HepG2 (cell line): ENCODE measurements around the gene PLXNB2. TPM values are rescaled to one million over a fixed set of nuclear protein-coding genes. Genes with fewer than 3 reads are reported as not detected.

Source experiments
- AGO2 ChIP-seq: fragments of 200-400 bp; formaldehyde crosslinking; optimal IDR thresholded peaks from 2 replicates; pipeline ENCODE3; 2017; ENCODE audit warnings: mild to moderate bottlenecking, low read depth, low read length, moderate library complexity
- ETV5 ChIP-seq: IDR thresholded peaks from 2 replicates; pipeline ENCODE4 v1.6.1; 2018; ENCODE audit warnings: missing biosample characterization, missing genetic modification reagents, inconsistent platforms, borderline replicate concordance
- FIP1L1 ChIP-seq: fragments of 200-400 bp; formaldehyde crosslinking; IDR thresholded peaks from 2 replicates; pipeline ENCODE4 v1.6.1; 2018; ENCODE audit warnings: low read depth, mild to moderate bottlenecking, low read length, moderate library complexity, borderline replicate concordance; ENCODE audit not compliant: insufficient read depth
- FOXA1 ChIP-seq, 2 experiments: fragments of 450-650 bp in 1 of 2; sonication (generic) in 1 of 2; formaldehyde crosslinking in 1 of 2; IDR thresholded peaks; 2 replicates each; pipeline versions ENCODE4 v1.4.0 to v1.6.1; 2016 to 2020; ENCODE audit warnings: missing genetic modification reagents in 1 of 2
- FOXA3 ChIP-seq: IDR thresholded peaks from 2 replicates; pipeline ENCODE4 v1.6.1; 2016; ENCODE audit warnings: missing genetic modification reagents, missing compliant biosample characterization
- PAX8 ChIP-seq: sonication (generic); formaldehyde crosslinking; IDR thresholded peaks from 2 replicates; pipeline ENCODE4 v1.8.0; 2022; ENCODE audit warnings: mild to moderate bottlenecking, missing genetic modification reagents, borderline replicate concordance
- RBFOX2 ChIP-seq: fragments of 200-400 bp; formaldehyde crosslinking; IDR thresholded peaks from 2 replicates; pipeline ENCODE4 v1.6.1; 2017; ENCODE audit warnings: low read depth, mild to moderate bottlenecking, low read length
- ZBTB3 ChIP-seq: sonication (generic); formaldehyde crosslinking; IDR thresholded peaks from 2 replicates; pipeline ENCODE4 v1.4.0; 2020; ENCODE audit warnings: low read depth, mild to moderate bottlenecking, moderate library complexity, missing genetic modification reagents, borderline replicate concordance
- ZFP91 ChIP-seq: sonication (generic); formaldehyde crosslinking; IDR thresholded peaks from 2 replicates; pipeline ENCODE4 v1.9.0; 2022; ENCODE audit warnings: missing genetic modification reagents, mild to moderate bottlenecking, borderline replicate concordance
- ZNF331 ChIP-seq: sonication (generic); formaldehyde crosslinking; IDR thresholded peaks from 2 replicates; pipeline ENCODE4 v1.4.0; 2020; ENCODE audit warnings: missing genetic modification reagents
- ZNF484 ChIP-seq: sonication (generic); formaldehyde crosslinking; IDR thresholded peaks from 2 replicates; pipeline ENCODE4 v1.5.1; 2020; ENCODE audit warnings: mild to moderate bottlenecking, low read depth, missing genetic modification reagents, borderline replicate concordance
- ZNF546 ChIP-seq: sonication (generic); formaldehyde crosslinking; conservative IDR thresholded peaks from 2 replicates; pipeline ENCODE4 v1.8.1; 2023; ENCODE audit warnings: mild to moderate bottlenecking, missing genetic modification reagents
- ZNF605 ChIP-seq: sonication (generic); formaldehyde crosslinking; IDR thresholded peaks from 2 replicates; pipeline ENCODE4 v1.8.0; 2022; ENCODE audit warnings: mild to moderate bottlenecking, missing genetic modification reagents
- ZNF652 ChIP-seq: IDR thresholded peaks from 2 replicates; pipeline ENCODE4 v1.6.1; 2016; ENCODE audit warnings: low read depth, borderline replicate concordance
- ZNF766 ChIP-seq: sonication (generic); formaldehyde crosslinking; IDR thresholded peaks from 2 replicates; pipeline ENCODE4 v1.5.0; 2020; ENCODE audit warnings: missing genetic modification reagents, borderline replicate concordance
- polyA plus RNA-seq, 8 experiments: library from polyadenylated mRNA; depleted of rRNA in 3 of 8; stranded (reverse) in 7 of 8; unstranded in 1 of 8; fragments of >200 nt; fragmentation: Illumina TruSeq in 4 of 8; extraction: Trizol in 4 of 8; gene quantifications; 2 replicates each; pipeline versions ENCODE4 v1.2.1 to v1.2.3, GENCODE V29; 2011 to 2016; ENCODE audit warnings: low read depth in 4 of 8, missing spikeins in 1 of 8, mixed read lengths in 1 of 8; ENCODE audit not compliant: insufficient read depth in 1 of 8
- total RNA-seq, 5 experiments: library from RNA; depleted of rRNA; stranded (reverse); fragments of >200 nt; fragmentation: Illumina TruSeq; extraction: Trizol; gene quantifications; 2 replicates each; pipeline ENCODE4 v1.2.3, GENCODE V29; 2016; ENCODE audit warnings: low read depth in 1 of 5
- TF ChIP-seq, protein P1 (sequence below): sonication (generic); formaldehyde crosslinking; IDR thresholded peaks from 2 replicates; pipeline ENCODE4 v1.4.0; 2020; ENCODE audit warnings: mild to moderate bottlenecking, missing genetic modification reagents
- TF ChIP-seq, protein P2 (sequence below): sonication (generic); formaldehyde crosslinking; IDR thresholded peaks from 2 replicates; pipeline ENCODE4 v1.9.0; 2021; ENCODE audit warnings: missing genetic modification reagents, mild to moderate bottlenecking, borderline replicate concordance
- TF ChIP-seq, protein P3 (sequence below): fragments of 450-650 bp; IDR thresholded peaks from 2 replicates; pipeline ENCODE4 v1.6.1; 2017

PLXNB2 gene
- total and polyA plus RNA-seq, 2 of the 13 experiments (the other 11 are each of a cell fraction or from before 2014, with no cell fraction given), result 32.6 to 68.9 TPM

GRCh38 chr22:50296658-50297490, 10.6 kb downstream of the PLXNB2 start (continued):
- TF ChIP-seq, protein P1, sequence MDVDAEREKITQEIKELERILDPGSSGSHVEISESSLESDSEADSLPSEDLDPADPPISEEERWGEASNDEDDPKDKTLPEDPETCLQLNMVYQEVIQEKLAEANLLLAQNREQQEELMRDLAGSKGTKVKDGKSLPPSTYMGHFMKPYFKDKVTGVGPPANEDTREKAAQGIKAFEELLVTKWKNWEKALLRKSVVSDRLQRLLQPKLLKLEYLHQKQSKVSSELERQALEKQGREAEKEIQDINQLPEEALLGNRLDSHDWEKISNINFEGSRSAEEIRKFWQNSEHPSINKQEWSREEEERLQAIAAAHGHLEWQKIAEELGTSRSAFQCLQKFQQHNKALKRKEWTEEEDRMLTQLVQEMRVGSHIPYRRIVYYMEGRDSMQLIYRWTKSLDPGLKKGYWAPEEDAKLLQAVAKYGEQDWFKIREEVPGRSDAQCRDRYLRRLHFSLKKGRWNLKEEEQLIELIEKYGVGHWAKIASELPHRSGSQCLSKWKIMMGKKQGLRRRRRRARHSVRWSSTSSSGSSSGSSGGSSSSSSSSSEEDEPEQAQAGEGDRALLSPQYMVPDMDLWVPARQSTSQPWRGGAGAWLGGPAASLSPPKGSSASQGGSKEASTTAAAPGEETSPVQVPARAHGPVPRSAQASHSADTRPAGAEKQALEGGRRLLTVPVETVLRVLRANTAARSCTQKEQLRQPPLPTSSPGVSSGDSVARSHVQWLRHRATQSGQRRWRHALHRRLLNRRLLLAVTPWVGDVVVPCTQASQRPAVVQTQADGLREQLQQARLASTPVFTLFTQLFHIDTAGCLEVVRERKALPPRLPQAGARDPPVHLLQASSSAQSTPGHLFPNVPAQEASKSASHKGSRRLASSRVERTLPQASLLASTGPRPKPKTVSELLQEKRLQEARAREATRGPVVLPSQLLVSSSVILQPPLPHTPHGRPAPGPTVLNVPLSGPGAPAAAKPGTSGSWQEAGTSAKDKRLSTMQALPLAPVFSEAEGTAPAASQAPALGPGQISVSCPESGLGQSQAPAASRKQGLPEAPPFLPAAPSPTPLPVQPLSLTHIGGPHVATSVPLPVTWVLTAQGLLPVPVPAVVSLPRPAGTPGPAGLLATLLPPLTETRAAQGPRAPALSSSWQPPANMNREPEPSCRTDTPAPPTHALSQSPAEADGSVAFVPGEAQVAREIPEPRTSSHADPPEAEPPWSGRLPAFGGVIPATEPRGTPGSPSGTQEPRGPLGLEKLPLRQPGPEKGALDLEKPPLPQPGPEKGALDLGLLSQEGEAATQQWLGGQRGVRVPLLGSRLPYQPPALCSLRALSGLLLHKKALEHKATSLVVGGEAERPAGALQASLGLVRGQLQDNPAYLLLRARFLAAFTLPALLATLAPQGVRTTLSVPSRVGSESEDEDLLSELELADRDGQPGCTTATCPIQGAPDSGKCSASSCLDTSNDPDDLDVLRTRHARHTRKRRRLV (CRISPR knock-in tag), result no peak
- TF ChIP-seq AGO2, result peak; percentile 32
- 0 out of 2 replicates have a peak, but pooled peaks have one; percentile 17 for TF ChIP-seq ZNF605 (CRISPR knock-in tag)
- TF ChIP-seq, protein P2, sequence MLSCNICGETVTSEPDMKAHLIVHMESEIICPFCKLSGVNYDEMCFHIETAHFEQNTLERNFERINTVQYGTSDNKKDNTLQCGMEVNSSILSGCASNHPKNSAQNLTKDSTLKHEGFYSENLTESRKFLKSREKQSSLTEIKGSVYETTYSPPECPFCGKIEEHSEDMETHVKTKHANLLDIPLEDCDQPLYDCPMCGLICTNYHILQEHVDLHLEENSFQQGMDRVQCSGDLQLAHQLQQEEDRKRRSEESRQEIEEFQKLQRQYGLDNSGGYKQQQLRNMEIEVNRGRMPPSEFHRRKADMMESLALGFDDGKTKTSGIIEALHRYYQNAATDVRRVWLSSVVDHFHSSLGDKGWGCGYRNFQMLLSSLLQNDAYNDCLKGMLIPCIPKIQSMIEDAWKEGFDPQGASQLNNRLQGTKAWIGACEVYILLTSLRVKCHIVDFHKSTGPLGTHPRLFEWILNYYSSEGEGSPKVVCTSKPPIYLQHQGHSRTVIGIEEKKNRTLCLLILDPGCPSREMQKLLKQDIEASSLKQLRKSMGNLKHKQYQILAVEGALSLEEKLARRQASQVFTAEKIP (CRISPR knock-in tag), result no peak
- TF ChIP-seq ZNF652 (CRISPR knock-in tag), result peak; percentile 93
- TF ChIP-seq ZFP91, result peak; percentile 44
- no peak; the same call in 1 of the 2 replicates for TF ChIP-seq PAX8
- no peak for TF ChIP-seq FOXA1 (IDR thresholded peaks at IDR 0.05)
- TF ChIP-seq FOXA1 (CRISPR knock-in tag; IDR thresholded peaks at IDR 0.05), result no peak
- no peak for TF ChIP-seq FOXA3 (CRISPR knock-in tag)
- TF ChIP-seq ZNF766 (CRISPR knock-in tag), result no peak
- no peak for TF ChIP-seq ZBTB3
- TF ChIP-seq RBFOX2, result peak; percentile 42; the same call in 1 of the 2 replicates
- TF ChIP-seq ZNF484, result no peak
- no peak for TF ChIP-seq ZNF546
- no peak for TF ChIP-seq FIP1L1
- TF ChIP-seq, protein P3, sequence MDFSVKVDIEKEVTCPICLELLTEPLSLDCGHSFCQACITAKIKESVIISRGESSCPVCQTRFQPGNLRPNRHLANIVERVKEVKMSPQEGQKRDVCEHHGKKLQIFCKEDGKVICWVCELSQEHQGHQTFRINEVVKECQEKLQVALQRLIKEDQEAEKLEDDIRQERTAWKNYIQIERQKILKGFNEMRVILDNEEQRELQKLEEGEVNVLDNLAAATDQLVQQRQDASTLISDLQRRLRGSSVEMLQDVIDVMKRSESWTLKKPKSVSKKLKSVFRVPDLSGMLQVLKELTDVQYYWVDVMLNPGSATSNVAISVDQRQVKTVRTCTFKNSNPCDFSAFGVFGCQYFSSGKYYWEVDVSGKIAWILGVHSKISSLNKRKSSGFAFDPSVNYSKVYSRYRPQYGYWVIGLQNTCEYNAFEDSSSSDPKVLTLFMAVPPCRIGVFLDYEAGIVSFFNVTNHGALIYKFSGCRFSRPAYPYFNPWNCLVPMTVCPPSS, result no peak
- TF ChIP-seq ETV5 (CRISPR knock-in tag), result peak; percentile 62; the same call in 1 of the 2 replicates
- no peak for TF ChIP-seq ZNF331 (CRISPR knock-in tag)
